PC-9 (cell line): ENCODE measurements around the gene DOLK. TPM values are rescaled to one million over a fixed set of nuclear protein-coding genes. Genes with fewer than 3 reads are reported as not detected.

Source experiments
- BruUV-seq: library from RNA; stranded (reverse); fragments of 400-500 nt; replicated peaks from 2 replicates; lab custom pipeline; 2021; lab: Mats Ljungman, UMichigan
- CTCF ChIA-PET: fragments of 300-600 bp; sonication (Branson Sonifier 250); formaldehyde crosslinking; loops from one replicate; lab custom pipeline; 2022; ENCODE audit warnings: antibody characterized with exemption; lab: Charles Lee
- POLR2A ChIA-PET: fragments of 300-600 bp; sonication (Branson Sonifier 250); formaldehyde crosslinking; loops from one replicate; lab custom pipeline; 2022; ENCODE audit warnings: antibody characterized with exemption; ENCODE audit not compliant: unreplicated experiment; lab: Charles Lee
- DNase-seq, 2 experiments: peaks; one replicate each; pipeline versions ENCODE4 v3.0.0 to v3.0.0-alpha.2; 2015 to 2022; ENCODE audit warnings: mixed read lengths in 1 of 2
- H2AFZ ChIP-seq: fragments of 200-600 bp; sonication (generic); 2 replicates; pipeline ENCODE4 v1.8.1; 2017; ENCODE audit warnings: antibody characterized with exemption
- H3F3A ChIP-seq: fragments of 200-600 bp; sonication (generic); 2 replicates; pipeline ENCODE4 v1.8.1; 2017; ENCODE audit warnings: antibody characterized with exemption, mild to moderate bottlenecking, low read depth; ENCODE audit not compliant: insufficient read depth
- H3K27ac ChIP-seq: fragments of 200-600 bp; sonication (generic); 2 replicates; pipeline ENCODE4 v1.6.1; 2016; ENCODE audit warnings: mixed run types
- H3K27me3 ChIP-seq: fragments of 200-600 bp; sonication (generic); 2 replicates; pipeline ENCODE4 v1.6.1; 2016; ENCODE audit warnings: low read depth, mixed run types; ENCODE audit not compliant: insufficient read depth
- H3K36me3 ChIP-seq: fragments of 200-600 bp; sonication (generic); 2 replicates; pipeline ENCODE4 v1.6.1; 2016; ENCODE audit warnings: low read depth, mixed run types
- H3K4me1 ChIP-seq: fragments of 200-600 bp; sonication (generic); replicated peaks from 2 replicates; pipeline ENCODE4 v1.6.1; 2016; ENCODE audit warnings: mixed run types; ENCODE audit not compliant: insufficient read depth
- H3K4me2 ChIP-seq: fragments of 200-600 bp; sonication (generic); 2 replicates; pipeline ENCODE4 v1.6.1; 2017; ENCODE audit warnings: mixed run types
- H3K4me3 ChIP-seq: fragments of 200-600 bp; sonication (generic); 2 replicates; pipeline ENCODE4 v1.6.1; 2016; ENCODE audit warnings: mixed run types
- H3K79me2 ChIP-seq: fragments of 200-600 bp; sonication (generic); 2 replicates; pipeline ENCODE4 v1.6.1; 2017; ENCODE audit warnings: low read depth, mixed run types
- H3K9me2 ChIP-seq: fragments of 200-600 bp; sonication (generic); 2 replicates; pipeline ENCODE4 v1.8.1; 2017; ENCODE audit warnings: mild to moderate bottlenecking; ENCODE audit not compliant: insufficient read depth
- H3K9me3 ChIP-seq: fragments of 200-600 bp; sonication (generic); 2 replicates; pipeline ENCODE4 v1.8.1; 2016; ENCODE audit warnings: low read depth; ENCODE audit not compliant: insufficient read depth
- H4K20me1 ChIP-seq: fragments of 200-600 bp; sonication (generic); 2 replicates; pipeline ENCODE4 v1.8.1; 2017; ENCODE audit not compliant: insufficient read depth
- EZH2 ChIP-seq: fragments of 200-600 bp; sonication (generic); IDR thresholded peaks from 2 replicates; pipeline ENCODE4 v1.8.0; 2017; ENCODE audit warnings: antibody characterized with exemption, low read depth
- intact Hi-C: fragments of 100-400 bp; cut with micrococcal nuclease; formaldehyde crosslinking; loops from one replicate; pipeline ENCODE4 v1.10.0; 2022; ENCODE audit not compliant: unreplicated experiment
- total RNA-seq: library from RNA; stranded (reverse); gene quantifications from 2 replicates; pipeline ENCODE4 v1.2.3, GENCODE V29; 2021
- TF ChIP-seq, protein P1 (sequence below): fragments of 200-600 bp; sonication (generic); conservative IDR thresholded peaks from 2 replicates; pipeline ENCODE4 v1.6.1; 2017; ENCODE audit warnings: mixed run types, antibody characterized with exemption, mild to moderate bottlenecking, moderate library complexity

The DOLK gene
- total RNA-seq, 1 experiment from 2014 or later, result 19.0 TPM

DNA sequence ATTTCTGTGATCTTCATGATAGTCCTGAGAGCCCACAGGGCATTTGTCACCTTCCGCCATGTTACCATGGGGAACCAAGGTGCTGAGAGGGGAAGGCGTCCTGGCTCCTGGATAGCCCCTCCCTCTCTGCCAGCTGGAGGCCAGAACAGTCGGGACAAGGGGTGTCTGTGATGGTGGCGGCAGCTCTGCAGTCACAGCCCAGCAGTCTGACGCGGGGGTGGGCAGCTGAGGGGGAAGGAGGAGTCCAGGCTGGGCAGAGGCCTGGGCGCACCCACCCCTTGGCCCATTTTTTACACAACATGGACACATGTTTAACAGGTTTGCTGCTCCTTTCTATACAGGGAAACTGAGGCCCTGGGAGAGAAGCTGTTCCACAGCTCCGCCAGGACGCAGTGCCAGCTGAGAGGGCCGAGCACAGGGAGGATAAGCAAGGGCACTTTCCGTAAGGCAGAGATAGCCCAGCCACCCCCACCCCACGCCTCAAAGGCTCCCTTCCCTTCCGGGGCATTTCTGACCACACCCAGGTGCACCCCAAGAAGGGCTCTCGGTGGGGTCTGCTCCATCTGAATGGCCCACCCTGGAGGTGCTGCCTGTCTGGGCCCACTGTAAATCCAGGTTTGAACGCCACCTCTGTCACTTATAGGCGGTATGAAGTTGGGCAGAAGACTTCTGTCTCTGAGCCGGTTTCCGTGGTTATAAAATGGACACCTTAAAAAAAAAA lies 48.4 kb downstream of the DOLK start:
- no peak overlapping the region for H2AFZ ChIP-seq

DNA sequence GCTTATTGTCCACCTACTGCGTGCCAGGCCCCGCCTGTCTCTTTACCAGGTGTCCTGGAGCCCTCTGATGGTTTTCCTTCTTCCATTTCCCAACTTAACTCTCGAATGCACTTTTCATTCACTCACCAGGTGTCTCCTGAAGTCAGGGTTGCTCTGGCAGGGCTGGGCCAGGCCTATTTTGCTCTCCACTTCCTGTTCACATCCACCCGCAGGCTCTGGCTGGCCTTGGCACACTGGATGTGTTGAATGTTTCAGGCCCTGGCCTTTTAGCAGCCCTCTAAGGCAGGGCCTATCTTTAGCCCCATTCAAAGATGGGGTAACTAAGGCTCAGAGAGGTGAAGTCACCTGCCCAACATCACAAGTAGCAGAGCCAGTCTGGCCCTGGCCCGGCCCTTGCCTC lies 49.0 kb downstream of the DOLK start:
- Histone ChIP-seq H3K4me2 (no peak overlapping the region), H3K4me3 (no peak overlapping the region), H4K20me1 (no peaks in the 10 kb centered on the region), H3K9me2 (no peaks in the 10 kb centered on the region), H3K36me3 (peaks cover 16% of the 10 kb centered on the region; the same call in 1 of the 2 replicates), H3K4me1 (peaks cover 59% of the 10 kb centered on the region), H2AFZ (no peak overlapping the region), H3K27ac (peak overlapping the region; percentile 17; the same call in 1 of the 2 replicates), H3K9me3 (no peaks in the 10 kb centered on the region), H3K27me3 (no peaks in the 10 kb centered on the region), H3F3A (peaks cover 47% of the 10 kb centered on the region), H3K79me2 (peaks cover 13% of the 10 kb centered on the region)
- intact Hi-C loops, result no loop called here
- no peak for DNase-seq
- no peak for TF ChIP-seq EZH2
- TF ChIP-seq, protein P1, sequence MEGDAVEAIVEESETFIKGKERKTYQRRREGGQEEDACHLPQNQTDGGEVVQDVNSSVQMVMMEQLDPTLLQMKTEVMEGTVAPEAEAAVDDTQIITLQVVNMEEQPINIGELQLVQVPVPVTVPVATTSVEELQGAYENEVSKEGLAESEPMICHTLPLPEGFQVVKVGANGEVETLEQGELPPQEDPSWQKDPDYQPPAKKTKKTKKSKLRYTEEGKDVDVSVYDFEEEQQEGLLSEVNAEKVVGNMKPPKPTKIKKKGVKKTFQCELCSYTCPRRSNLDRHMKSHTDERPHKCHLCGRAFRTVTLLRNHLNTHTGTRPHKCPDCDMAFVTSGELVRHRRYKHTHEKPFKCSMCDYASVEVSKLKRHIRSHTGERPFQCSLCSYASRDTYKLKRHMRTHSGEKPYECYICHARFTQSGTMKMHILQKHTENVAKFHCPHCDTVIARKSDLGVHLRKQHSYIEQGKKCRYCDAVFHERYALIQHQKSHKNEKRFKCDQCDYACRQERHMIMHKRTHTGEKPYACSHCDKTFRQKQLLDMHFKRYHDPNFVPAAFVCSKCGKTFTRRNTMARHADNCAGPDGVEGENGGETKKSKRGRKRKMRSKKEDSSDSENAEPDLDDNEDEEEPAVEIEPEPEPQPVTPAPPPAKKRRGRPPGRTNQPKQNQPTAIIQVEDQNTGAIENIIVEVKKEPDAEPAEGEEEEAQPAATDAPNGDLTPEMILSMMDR, result no peak
- CTCF ChIA-PET, result no interaction called here
- POLR2A ChIA-PET, result no interaction called here
- BruUV-seq, result no TSS peak

More for the DNA sequence above, 48.4 kb downstream of the DOLK start:
- H3K27ac ChIP-seq, result peak overlapping the region; percentile 88
- H3K4me3 ChIP-seq, result no peak overlapping the region
- POLR2A ChIA-PET, result no interaction called here
- intact Hi-C loops, result no loop called here
- BruUV-seq, result no TSS peak
- H3K9me3 ChIP-seq, result no peaks in the 10 kb centered on the region
- CTCF ChIA-PET, result no interaction called here
- no peaks in the 10 kb centered on the region for H3K9me2 ChIP-seq
- no peak for DNase-seq
- peaks cover 48% of the 10 kb centered on the region for H3F3A ChIP-seq
- H4K20me1 ChIP-seq, result no peaks in the 10 kb centered on the region
- no peak overlapping the region for H3K4me2 ChIP-seq
- peaks cover 8% of the 10 kb centered on the region; the same call in 1 of the 2 replicates for H3K79me2 ChIP-seq
- TF ChIP-seq, protein P1, result no peak
- no peak for TF ChIP-seq EZH2
- H3K27me3 ChIP-seq, result no peaks in the 10 kb centered on the region
- H3K4me1 ChIP-seq, result peaks cover 60% of the 10 kb centered on the region
- peaks cover 11% of the 10 kb centered on the region; the same call in 1 of the 2 replicates for H3K36me3 ChIP-seq

DNA sequence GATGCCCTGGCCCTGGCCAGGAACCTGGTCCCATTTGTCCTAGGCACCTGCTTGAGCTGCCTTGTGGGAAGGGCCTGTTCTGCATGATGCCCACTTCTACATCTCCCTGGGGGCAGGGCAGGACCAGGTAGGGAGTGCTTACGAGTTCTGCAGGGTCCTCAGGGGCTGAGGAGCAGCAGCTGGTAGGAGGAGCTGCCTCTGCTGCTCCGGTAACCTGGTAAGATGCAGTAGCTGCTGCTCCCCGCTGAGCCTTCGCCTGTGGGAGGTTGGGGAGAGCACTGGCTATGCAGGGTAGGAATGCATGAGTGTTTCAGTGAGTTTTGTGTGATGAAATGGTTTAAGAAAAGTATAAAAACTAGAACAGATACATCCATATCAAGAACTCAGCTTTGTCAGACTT lies 51.8 kb downstream of the DOLK start:
- Histone ChIP-seq H3K36me3 (peaks cover 17% of the 10 kb centered on the region; the same call in 1 of the 2 replicates), H3K4me3 (no peak overlapping the region), H3F3A (peaks cover 39% of the 10 kb centered on the region; the same call in 1 of the 2 replicates), H3K9me3 (no peaks in the 10 kb centered on the region), H3K79me2 (peaks cover 23% of the 10 kb centered on the region), H3K4me2 (no peak overlapping the region), H3K9me2 (no peaks in the 10 kb centered on the region), H3K4me1 (peaks cover 52% of the 10 kb centered on the region), H4K20me1 (no peaks in the 10 kb centered on the region), H3K27ac (no peak overlapping the region), H2AFZ (no peak overlapping the region), H3K27me3 (no peaks in the 10 kb centered on the region)
- no TSS peak for BruUV-seq
- no peak for DNase-seq
- intact Hi-C loops, result no loop called here
- TF ChIP-seq, protein P1, result no peak
- TF ChIP-seq EZH2, result no peak
- ChIA-PET CTCF (interaction anchor here (0.6 kb wide), 1 partner anchor 16 kb away, joined by 3 read pairs; no protein-coding TSS in a partner anchor), POLR2A (interaction anchor here (0.6 kb wide), 1 partner anchor 391 kb away, joined by 3 read pairs; the partner anchor contains the start of gene GLE1)

Other genes with a start within 250 kb of the DOLK start
- gene PKN3, start 245.1 kb downstream of the DOLK start, total RNA-seq, result 5.5 and 9.1 TPM in 2 replicates
- gene ZDHHC12, start 223.5 kb downstream of the DOLK start, total RNA-seq, result 102 and 133 TPM in 2 replicates
- gene ZER1, start 175.7 kb downstream of the DOLK start, total RNA-seq, result 65.2 and 70.0 TPM in 2 replicates
- 38.2 and 41.9 TPM in 2 replicates for gene TBC1D13, start 160.3 kb downstream of the DOLK start, total RNA-seq
- 28.6 and 47.9 TPM in 2 replicates for gene ENDOG, start 129.1 kb downstream of the DOLK start, total RNA-seq
- gene SPOUT1, start 117.8 kb downstream of the DOLK start, total RNA-seq, result 59.6 and 75.5 TPM in 2 replicates
- gene KYAT1, start 65.7 kb downstream of the DOLK start, total RNA-seq, result 26.1 and 27.6 TPM in 2 replicates
- 90.3 and 95.7 TPM in 2 replicates for gene LRRC8A, start 65.5 kb downstream of the DOLK start, total RNA-seq
- 4.2 and 6.3 TPM in 2 replicates for gene PHYHD1, start 26.6 kb downstream of the DOLK start, total RNA-seq
- gene NUP188, start 96 bp upstream of the DOLK start, total RNA-seq, result 59.7 and 90.0 TPM in 2 replicates
- gene SH3GLB2, start 80.7 kb upstream of the DOLK start, total RNA-seq, result 184 and 213 TPM in 2 replicates
- 40.7 and 48.2 TPM in 2 replicates for gene MIGA2, start 89.0 kb upstream of the DOLK start, total RNA-seq
- 21.5 and 24.4 TPM in 2 replicates for gene DOLPP1, start 133.5 kb upstream of the DOLK start, total RNA-seq
- 40.3 and 60.0 TPM in 2 replicates for gene CRAT, start 163.2 kb upstream of the DOLK start, total RNA-seq
- gene PTPA, start 163.8 kb upstream of the DOLK start, total RNA-seq, result 182 and 197 TPM in 2 replicates
- gene IER5L, start 230.7 kb upstream of the DOLK start, total RNA-seq, result 35.5 and 37.3 TPM in 2 replicates